SK-N-SH (cell line): ENCODE results near the gene OPN1MW2.
"Not testable (repeated sequence)": the region's sequence is repeated elsewhere in the genome, so short reads cannot be mapped to it uniquely, and the experiment has no call there.

Experiments used
- EZH2phosphoT487 ChIP-seq: fragments of 200-600 bp; sonication (generic); IDR thresholded peaks from 2 replicates; pipeline ENCODE4 v1.6.1; 2017; ENCODE audit warnings: low read depth, mixed run types, mild to moderate bottlenecking, antibody characterized with exemption, moderate library complexity, borderline replicate concordance
- POLR2AphosphoS5 ChIP-seq: IDR thresholded peaks from 2 replicates; pipeline ENCODE4 v1.6.1; 2012; ENCODE audit warnings: low read depth, low read length
- RFX5 ChIP-seq: IDR thresholded peaks from 2 replicates; pipeline ENCODE4 v1.6.1; 2012; ENCODE audit warnings: mild to moderate bottlenecking, improper control_type of control experiment, low read length
- TF ChIP-seq, protein P1 (sequence below): fragments of 200-600 bp; sonication (generic); IDR thresholded peaks from 2 replicates; pipeline ENCODE4 v1.6.1; 2017; ENCODE audit warnings: antibody characterized with exemption, mild to moderate bottlenecking, moderate library complexity
- TF ChIP-seq, protein P2 (sequence below): IDR thresholded peaks from 2 replicates; pipeline ENCODE4 v1.4.0; 2012; ENCODE audit warnings: low read depth

DNA sequence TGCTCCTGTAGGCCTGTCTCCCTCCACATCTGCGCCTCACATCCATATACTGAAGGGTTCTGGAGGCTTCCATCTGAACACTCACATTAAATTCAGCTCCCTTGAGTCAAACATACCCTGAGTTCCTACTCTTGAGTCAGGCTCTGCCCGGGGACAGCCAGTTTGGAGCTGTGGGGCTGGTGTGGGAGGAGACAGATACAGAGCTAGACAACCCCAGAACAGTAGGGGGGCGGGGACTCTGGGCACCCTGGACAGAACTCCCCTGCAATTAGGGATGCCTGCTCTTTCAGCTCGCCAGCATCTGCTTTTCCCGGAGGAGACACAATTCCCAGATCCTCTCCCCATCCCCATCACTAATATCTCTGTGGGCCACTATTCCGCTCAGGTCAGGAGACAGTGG lies 5.7 kb downstream of the OPN1MW2 start:
- not testable (repeated sequence) for TF ChIP-seq EZH2phosphoT487, RFX5, POLR2AphosphoS5
- TF ChIP-seq, protein P1, sequence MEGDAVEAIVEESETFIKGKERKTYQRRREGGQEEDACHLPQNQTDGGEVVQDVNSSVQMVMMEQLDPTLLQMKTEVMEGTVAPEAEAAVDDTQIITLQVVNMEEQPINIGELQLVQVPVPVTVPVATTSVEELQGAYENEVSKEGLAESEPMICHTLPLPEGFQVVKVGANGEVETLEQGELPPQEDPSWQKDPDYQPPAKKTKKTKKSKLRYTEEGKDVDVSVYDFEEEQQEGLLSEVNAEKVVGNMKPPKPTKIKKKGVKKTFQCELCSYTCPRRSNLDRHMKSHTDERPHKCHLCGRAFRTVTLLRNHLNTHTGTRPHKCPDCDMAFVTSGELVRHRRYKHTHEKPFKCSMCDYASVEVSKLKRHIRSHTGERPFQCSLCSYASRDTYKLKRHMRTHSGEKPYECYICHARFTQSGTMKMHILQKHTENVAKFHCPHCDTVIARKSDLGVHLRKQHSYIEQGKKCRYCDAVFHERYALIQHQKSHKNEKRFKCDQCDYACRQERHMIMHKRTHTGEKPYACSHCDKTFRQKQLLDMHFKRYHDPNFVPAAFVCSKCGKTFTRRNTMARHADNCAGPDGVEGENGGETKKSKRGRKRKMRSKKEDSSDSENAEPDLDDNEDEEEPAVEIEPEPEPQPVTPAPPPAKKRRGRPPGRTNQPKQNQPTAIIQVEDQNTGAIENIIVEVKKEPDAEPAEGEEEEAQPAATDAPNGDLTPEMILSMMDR: not testable (repeated sequence)
- TF ChIP-seq, protein P2, sequence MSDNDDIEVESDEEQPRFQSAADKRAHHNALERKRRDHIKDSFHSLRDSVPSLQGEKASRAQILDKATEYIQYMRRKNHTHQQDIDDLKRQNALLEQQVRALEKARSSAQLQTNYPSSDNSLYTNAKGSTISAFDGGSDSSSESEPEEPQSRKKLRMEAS: not testable (repeated sequence)
